Activated CD4-positive, alpha-beta T cell treated with anti-CD3 and anti-CD28 coated beads for 36 hours (primary cell): ENCODE data around the gene ST3GAL4. TPM values are rescaled to one million over a fixed set of nuclear protein-coding genes. Genes with fewer than 3 reads are reported as not detected.

Experiments used
- ATAC-seq: fragments of 200-7000 bp; cut with Tn5 transposase; one replicate; pipeline ENCODE4 v1.10.0; 2021; ENCODE audit warnings: mild to moderate bottlenecking, moderate library complexity
- CTCF ChIA-PET: fragments of 350-600 bp; sonication (Branson Sonifier 250); formaldehyde crosslinking; loops from one replicate; lab custom pipeline; 2021; ENCODE audit warnings: antibody characterized with exemption; lab: Charles Lee
- POLR2A ChIA-PET: fragments of 350-600 bp; sonication (Branson Sonifier 250); formaldehyde crosslinking; loops from one replicate; lab custom pipeline; 2021; ENCODE audit warnings: antibody characterized with exemption, inconsistent platforms; lab: Charles Lee
- DNase-seq: peaks from one replicate; pipeline ENCODE4 v3.0.0-alpha.2; 2020
- H3K27ac Mint-ChIP-seq: one replicate; pipeline ENCODE4 v1.8.0; 2021; ENCODE audit warnings: mixed read lengths
- H3K27me3 Mint-ChIP-seq: one replicate; pipeline ENCODE4 v1.8.0; 2021; ENCODE audit warnings: mixed read lengths
- H3K36me3 Mint-ChIP-seq: one replicate; pipeline ENCODE4 v1.8.0; 2021; ENCODE audit warnings: low read depth, mixed read lengths
- H3K4me1 Mint-ChIP-seq: one replicate; pipeline ENCODE4 v1.8.0; 2021; ENCODE audit warnings: mixed read lengths
- H3K4me3 Mint-ChIP-seq: one replicate; pipeline ENCODE4 v1.8.0; 2021; ENCODE audit warnings: mild to moderate bottlenecking, moderate library complexity, mixed read lengths
- H3K9me3 Mint-ChIP-seq: one replicate; pipeline ENCODE4 v1.8.0; 2021; ENCODE audit warnings: low read depth, mixed read lengths
- intact Hi-C, 2 experiments: fragments of 100-400 bp; cut with DNase I in 1 of 2; cut with micrococcal nuclease in 1 of 2; formaldehyde crosslinking; loops; one replicate each; pipeline versions ENCODE4 v1.14.2 to v1.15.1; 2022 to 2024; cut with DNase I, micrococcal nuclease
- total RNA-seq, 2 experiments: library from RNA; stranded (reverse); gene quantifications; one replicate each; pipeline ENCODE4 v1.2.3, GENCODE V29; 2021

The ST3GAL4 gene
- total RNA-seq, 2 experiments from 2014 or later, result 7.5 to 9.1 TPM

- Mint-ChIP-seq H3K27ac (no peak overlapping the region), H3K4me3 (no peak overlapping the region), H3K9me3 (no peaks in the 10 kb centered on the region), H3K27me3 (no peaks in the 10 kb centered on the region), H3K4me1 (peaks cover 2% of the 10 kb centered on the region), H3K36me3 (no peaks in the 10 kb centered on the region)
- no peak for DNase-seq
- POLR2A ChIA-PET, result no interaction called here
- no peak for ATAC-seq
- intact Hi-C loops, result no loop called here
- CTCF ChIA-PET, result no interaction called here
Observed at GRCh38 chr11:126422446-126422845, 67.0 kb downstream of the ST3GAL4 start.

GRCh38 chr11:126423154-126423553, 67.7 kb downstream of the ST3GAL4 start:
- no peak for ATAC-seq
- ChIA-PET POLR2A (interaction anchor here (0.6 kb wide), 1 partner anchor 320 kb away, joined by 3 read pairs; no protein-coding TSS in a partner anchor), CTCF (interaction anchor here (0.8 kb wide), 1 partner anchor 65 kb away, joined by 3 read pairs; no protein-coding TSS in a partner anchor)
- intact Hi-C loops, result no loop called here
- no peaks in the 10 kb centered on the region for H3K27me3 Mint-ChIP-seq
- no peaks in the 10 kb centered on the region for H3K36me3 Mint-ChIP-seq
- no peak overlapping the region for H3K4me3 Mint-ChIP-seq
- no peaks in the 10 kb centered on the region for H3K9me3 Mint-ChIP-seq
- H3K27ac Mint-ChIP-seq, result no peak overlapping the region
- no peak for DNase-seq
- H3K4me1 Mint-ChIP-seq, result peaks cover 2% of the 10 kb centered on the region

GRCh38 chr11:126423743-126424142, 68.3 kb downstream of the ST3GAL4 start:
- ChIA-PET CTCF (interaction anchor here (0.5 kb wide), 2 partner anchors 41 to 84 kb away, joined by 3 read pairs; no protein-coding TSS in a partner anchor), POLR2A (interaction anchor here (0.6 kb wide), 1 partner anchor 320 kb away, joined by 3 read pairs; no protein-coding TSS in a partner anchor)
- ATAC-seq, result no peak
- no peak for DNase-seq
- H3K9me3 Mint-ChIP-seq, result no peaks in the 10 kb centered on the region
- H3K27me3 Mint-ChIP-seq, result no peaks in the 10 kb centered on the region
- no peaks in the 10 kb centered on the region for H3K36me3 Mint-ChIP-seq
- no peak overlapping the region for H3K27ac Mint-ChIP-seq
- peaks cover 2% of the 10 kb centered on the region for H3K4me1 Mint-ChIP-seq
- no peak overlapping the region for H3K4me3 Mint-ChIP-seq
- intact Hi-C loops, result no loop called here

- H3K27ac Mint-ChIP-seq, result no peak overlapping the region
- H3K27me3 Mint-ChIP-seq, result no peaks in the 10 kb centered on the region
- peaks cover 2% of the 10 kb centered on the region for H3K4me1 Mint-ChIP-seq
- ATAC-seq (no peak), DNase-seq (no peak)
- POLR2A ChIA-PET, result no interaction called here
- intact Hi-C loops, result no loop called here
- no peaks in the 10 kb centered on the region for H3K36me3 Mint-ChIP-seq
- no peaks in the 10 kb centered on the region for H3K9me3 Mint-ChIP-seq
- CTCF ChIA-PET, result no interaction called here
- H3K4me3 Mint-ChIP-seq, result no peak overlapping the region
Observed at GRCh38 chr11:126424471-126425039, 69.1 kb downstream of the ST3GAL4 start.

- no peaks in the 10 kb centered on the region for H3K27me3 Mint-ChIP-seq
- H3K4me1 Mint-ChIP-seq, result no peaks in the 10 kb centered on the region
- no peaks in the 10 kb centered on the region for H3K36me3 Mint-ChIP-seq
- no peak for DNase-seq
- H3K27ac Mint-ChIP-seq, result no peak overlapping the region
- no peak overlapping the region for H3K4me3 Mint-ChIP-seq
- no peaks in the 10 kb centered on the region for H3K9me3 Mint-ChIP-seq
- CTCF ChIA-PET, result interaction anchor here (1.0 kb wide), 1 partner anchor 108 kb away, joined by 3 read pairs; no protein-coding TSS in a partner anchor
- POLR2A ChIA-PET, result no interaction called here
- intact Hi-C loops, result no loop called here
- no peak for ATAC-seq
Observed at GRCh38 chr11:126426106-126426505, 70.6 kb downstream of the ST3GAL4 start.

- no peak for DNase-seq
- ChIA-PET POLR2A (no interaction called here), CTCF (interaction anchor here (0.7 to 1.0 kb wide), 2 partner anchors 16 to 109 kb away, joined by 3 to 4 read pairs; no protein-coding TSS in a partner anchor)
- Mint-ChIP-seq H3K27ac (no peak overlapping the region), H3K4me1 (no peaks in the 10 kb centered on the region), H3K27me3 (no peaks in the 10 kb centered on the region), H3K9me3 (no peaks in the 10 kb centered on the region), H3K36me3 (no peaks in the 10 kb centered on the region), H3K4me3 (no peak overlapping the region)
- intact Hi-C loops, result no loop called here
- no peak for ATAC-seq
Observed at GRCh38 chr11:126426820-126427749, 71.6 kb downstream of the ST3GAL4 start.

- Mint-ChIP-seq H3K27ac (no peak overlapping the region), H3K9me3 (no peaks in the 10 kb centered on the region), H3K36me3 (no peaks in the 10 kb centered on the region), H3K4me3 (no peak overlapping the region), H3K27me3 (no peaks in the 10 kb centered on the region), H3K4me1 (no peaks in the 10 kb centered on the region)
- CTCF ChIA-PET, result interaction anchor here (1.0 kb wide), 1 partner anchor 9 kb away, joined by 4 read pairs; no protein-coding TSS in a partner anchor
- ATAC-seq (no peak), DNase-seq (no peak)
- POLR2A ChIA-PET, result no interaction called here
- intact Hi-C loops, result no loop called here
Observed at GRCh38 chr11:126430581-126431335, 75.3 kb downstream of the ST3GAL4 start.

GRCh38 chr11:126431401-126432064, 76.0 kb downstream of the ST3GAL4 start:
- CTCF ChIA-PET, result interaction anchor here (0.7 to 1.0 kb wide), 2 partner anchors 10 to 176 kb away, joined by 3 to 4 read pairs; no protein-coding TSS in a partner anchor
- H3K27ac Mint-ChIP-seq, result no peak overlapping the region
- intact Hi-C loops, result no loop called here

GRCh38 chr11:126432065-126432461, 76.6 kb downstream of the ST3GAL4 start:
- H3K27me3 Mint-ChIP-seq, result no peaks in the 10 kb centered on the region
- DNase-seq, result no peak
- no peaks in the 10 kb centered on the region for H3K9me3 Mint-ChIP-seq
- ATAC-seq, result no peak
- no peak overlapping the region for H3K27ac Mint-ChIP-seq
- H3K4me1 Mint-ChIP-seq, result no peaks in the 10 kb centered on the region
- POLR2A ChIA-PET, result no interaction called here
- no peak overlapping the region for H3K4me3 Mint-ChIP-seq
- CTCF ChIA-PET, result interaction anchor here (0.7 to 1.8 kb wide), 2 partner anchors 121 to 176 kb away, joined by 3 to 6 read pairs; no protein-coding TSS in a partner anchor
- H3K36me3 Mint-ChIP-seq, result no peaks in the 10 kb centered on the region
- intact Hi-C loops, result no loop called here

More at GRCh38 chr11:126431401-126432064, 76.0 kb downstream of the ST3GAL4 start:
- POLR2A ChIA-PET, result no interaction called here
- DNase-seq (no peak), ATAC-seq (no peak)
- H3K4me3 Mint-ChIP-seq, result no peak overlapping the region
- H3K27me3 Mint-ChIP-seq, result no peaks in the 10 kb centered on the region
- no peaks in the 10 kb centered on the region for H3K36me3 Mint-ChIP-seq
- H3K9me3 Mint-ChIP-seq, result no peaks in the 10 kb centered on the region
- H3K4me1 Mint-ChIP-seq, result no peaks in the 10 kb centered on the region

GRCh38 chr11:126432525-126432924, 77.0 kb downstream of the ST3GAL4 start:
- no peaks in the 10 kb centered on the region for H3K27me3 Mint-ChIP-seq
- no peaks in the 10 kb centered on the region for H3K9me3 Mint-ChIP-seq
- ATAC-seq (no peak), DNase-seq (no peak)
- H3K4me3 Mint-ChIP-seq, result no peak overlapping the region
- no peaks in the 10 kb centered on the region for H3K4me1 Mint-ChIP-seq
- no peak overlapping the region for H3K27ac Mint-ChIP-seq
- CTCF ChIA-PET, result interaction anchor here (0.7 to 1.8 kb wide), 2 partner anchors 121 to 177 kb away, joined by 3 to 6 read pairs; no protein-coding TSS in a partner anchor
- intact Hi-C loops, result no loop called here
- POLR2A ChIA-PET, result no interaction called here
- H3K36me3 Mint-ChIP-seq, result no peaks in the 10 kb centered on the region
